Activated CD8-positive, alpha-beta memory T cell treated with anti-CD3 and anti-CD28 coated beads, Interleukin-2, amount 50 U/mL, for 24 hours (primary cell): Measurements from ENCODE around the gene CCSER1.
"Not testable (repeated sequence)": the region's sequence is repeated elsewhere in the genome, so short reads cannot be mapped to it uniquely, and the experiment has no call there.

Source experiments
- DNase-seq: peaks from one replicate; pipeline ENCODE4 v3.0.0-alpha.2; 2020; ENCODE audit errors: extremely low read depth

CCSER1 gene

GRCh38 chr4:91282217-91282616 is 1155.0 kb downstream of the CCSER1 start:
- no peak for DNase-seq

- no peak for DNase-seq
Measured at GRCh38 chr4:91283726-91284230, 1156.6 kb downstream of the CCSER1 start.

DNA sequence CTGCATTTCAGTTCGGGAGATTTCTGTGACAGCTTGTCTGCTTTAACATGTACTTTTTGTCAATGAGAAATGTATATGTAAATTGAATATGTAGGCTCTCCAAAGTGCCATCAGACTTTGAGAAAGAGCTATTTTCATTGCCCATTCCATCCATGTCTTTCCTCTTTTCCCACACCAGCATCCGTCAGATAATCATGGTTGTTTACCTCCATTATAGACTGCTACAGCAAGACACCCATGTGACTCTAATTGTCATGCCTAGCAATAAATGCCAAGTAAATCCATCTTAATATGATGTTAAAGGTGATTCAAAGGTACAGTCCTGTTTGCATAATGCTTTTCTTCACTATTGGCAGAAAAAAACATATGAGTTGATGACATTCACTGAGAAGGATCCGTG is 1157.3 kb downstream of the CCSER1 start:
- DNase-seq: no peak

DNA sequence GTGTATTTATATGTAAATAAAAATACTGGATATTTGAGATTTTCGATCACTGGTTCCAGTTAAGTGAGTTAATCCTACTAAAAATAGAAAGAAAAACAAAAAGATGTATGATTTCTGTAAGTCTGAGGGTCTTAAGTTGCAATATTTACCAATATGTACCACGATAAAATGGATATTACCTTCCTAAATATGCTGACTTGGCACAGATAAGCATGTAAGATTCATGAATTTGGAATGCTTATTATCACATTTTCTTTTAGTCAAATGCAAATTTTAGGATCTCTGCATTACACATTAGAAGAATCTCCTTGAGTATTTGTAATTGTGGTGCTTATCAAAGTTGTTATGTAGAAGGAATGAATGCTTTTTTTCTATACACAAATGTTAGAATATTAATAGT is 1158.3 kb downstream of the CCSER1 start:
- DNase-seq: no peak

DNA sequence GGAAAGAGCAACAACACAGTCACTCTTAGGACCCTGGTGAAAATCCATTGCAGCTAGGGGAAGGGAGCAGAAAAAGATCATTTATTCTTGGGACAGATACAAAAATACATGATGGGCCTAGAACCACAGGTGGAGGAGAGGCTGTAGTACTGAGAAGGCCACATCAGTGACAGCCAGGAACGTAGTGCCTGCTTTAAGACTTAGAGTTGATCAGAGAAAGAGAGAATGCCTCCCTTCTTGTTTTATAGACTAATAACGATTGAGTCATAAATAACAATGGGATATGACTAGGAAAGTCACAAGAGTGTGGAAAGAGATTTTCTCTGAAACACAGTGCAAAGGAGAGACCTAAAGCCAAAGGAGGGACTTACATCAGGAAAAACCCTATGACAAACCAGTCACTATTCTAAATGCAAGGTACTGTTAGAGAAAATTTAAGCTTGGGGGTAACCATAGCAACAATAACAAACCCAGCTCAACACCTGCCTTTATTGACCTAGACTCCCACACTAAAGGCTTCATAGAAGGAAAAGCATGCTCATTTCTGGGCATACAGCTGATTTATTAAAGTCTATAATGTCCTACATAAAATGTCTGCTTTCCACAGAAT is 1161.6 kb downstream of the CCSER1 start:
- no peak for DNase-seq

DNA sequence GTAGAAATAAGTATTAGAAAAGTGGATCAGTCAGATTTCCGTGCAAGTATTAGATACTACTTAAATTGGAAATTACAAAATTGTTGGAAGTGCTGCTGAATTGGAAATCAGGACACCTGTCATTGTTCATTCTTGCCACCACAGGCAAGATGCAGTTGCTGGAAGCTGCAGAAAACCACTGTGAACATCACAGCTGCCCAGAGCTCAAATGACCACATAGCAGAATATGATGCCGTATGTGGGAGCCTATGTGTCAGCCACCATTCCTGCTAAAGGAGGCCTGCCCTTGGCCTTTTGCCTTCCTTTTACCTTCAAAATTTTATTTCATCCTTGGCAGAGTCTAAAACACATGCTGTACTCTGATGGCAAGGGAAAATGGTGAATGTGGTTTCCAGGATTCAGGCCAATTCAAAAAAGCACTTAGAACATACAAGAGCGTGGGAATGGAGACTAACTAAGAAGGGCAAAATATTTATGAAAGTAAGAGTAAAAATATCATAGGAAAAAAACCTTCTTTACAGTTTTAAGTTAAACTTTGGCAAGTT is 1171.0 kb downstream of the CCSER1 start:
- no peak for DNase-seq

DNA sequence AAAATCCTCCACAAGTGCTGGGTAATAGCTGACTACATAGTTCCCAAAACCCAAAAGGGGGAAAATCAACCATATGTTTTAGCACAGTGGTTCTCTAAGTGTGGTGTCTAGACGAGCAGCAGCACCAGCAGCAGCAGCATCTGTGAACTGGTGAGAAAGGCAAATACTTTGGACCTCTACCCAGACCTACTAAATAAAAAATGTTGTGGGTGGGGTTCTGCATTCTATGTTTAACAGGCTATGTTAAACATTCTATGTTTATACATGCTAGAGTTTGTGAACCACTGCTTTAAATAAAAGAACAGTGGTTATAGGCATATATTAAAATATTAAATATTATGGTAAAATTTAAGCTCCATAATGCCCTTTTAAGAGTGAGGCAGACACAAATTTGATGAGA is 1171.6 kb downstream of the CCSER1 start:
- DNase-seq: no peak

DNA sequence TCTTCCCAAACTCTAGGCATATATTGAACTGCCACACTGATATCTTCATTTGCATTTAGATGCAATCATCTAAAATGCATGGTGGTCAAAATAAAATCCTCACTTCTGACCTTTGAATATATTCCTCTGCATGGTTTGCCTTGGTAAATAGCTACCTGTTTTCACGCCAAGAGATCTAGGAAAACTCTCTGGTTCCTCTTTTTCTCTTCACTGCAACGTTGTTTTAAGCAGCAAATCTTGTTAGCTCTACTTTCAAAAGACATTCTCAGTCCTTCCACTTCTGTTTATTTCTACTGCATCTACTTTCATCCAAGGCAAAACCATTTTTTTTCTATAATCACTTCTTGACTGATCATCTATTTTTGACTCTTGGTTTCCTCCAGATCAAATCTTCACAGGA is 1174.9 kb downstream of the CCSER1 start:
- DNase-seq: no peak

- DNase-seq: no peak
Measured at GRCh38 chr4:91304292-91304691, 1177.1 kb downstream of the CCSER1 start.

DNA sequence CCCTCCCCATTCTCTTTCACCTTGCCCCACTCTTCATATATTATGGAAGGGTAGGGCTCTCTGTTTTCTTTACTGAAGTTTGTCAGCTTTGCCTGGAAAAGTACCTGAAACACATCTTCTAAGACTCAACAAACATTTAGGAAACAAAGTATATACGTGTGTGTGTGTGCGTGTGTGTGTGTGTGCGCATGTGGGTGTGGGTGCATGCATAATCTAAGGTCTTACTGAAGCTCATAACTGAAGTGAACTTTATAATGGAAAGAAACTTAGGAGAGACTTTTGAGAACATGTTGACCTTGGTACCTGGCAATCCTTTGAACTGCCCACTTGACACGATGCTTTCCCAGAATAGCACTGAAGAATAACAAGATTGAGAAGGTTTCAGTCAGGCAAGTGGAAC is 1190.2 kb downstream of the CCSER1 start:
- no peak for DNase-seq

GRCh38 chr4:91319556-91320268 is 1192.5 kb downstream of the CCSER1 start:
- no peak for DNase-seq

DNA sequence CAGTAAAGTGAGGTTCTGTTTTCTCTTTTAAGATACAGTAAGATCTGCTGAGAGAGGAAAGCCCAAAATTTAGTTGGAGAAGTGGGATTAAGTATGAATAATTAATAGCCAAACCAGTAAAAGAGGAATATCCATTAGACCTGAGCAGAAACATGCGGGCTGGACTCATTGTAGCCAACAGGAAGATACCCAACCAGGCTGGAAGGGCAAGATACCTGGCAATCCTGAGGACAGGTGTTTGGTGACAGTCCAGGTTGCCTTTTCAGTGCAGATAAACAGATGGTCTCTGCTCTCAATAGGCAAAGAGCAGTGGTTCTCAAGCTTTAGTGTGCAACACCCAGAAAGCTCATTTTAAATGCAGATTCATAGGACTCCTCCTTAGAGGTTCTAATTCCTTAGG is 1195.8 kb downstream of the CCSER1 start:
- no peak for DNase-seq

DNA sequence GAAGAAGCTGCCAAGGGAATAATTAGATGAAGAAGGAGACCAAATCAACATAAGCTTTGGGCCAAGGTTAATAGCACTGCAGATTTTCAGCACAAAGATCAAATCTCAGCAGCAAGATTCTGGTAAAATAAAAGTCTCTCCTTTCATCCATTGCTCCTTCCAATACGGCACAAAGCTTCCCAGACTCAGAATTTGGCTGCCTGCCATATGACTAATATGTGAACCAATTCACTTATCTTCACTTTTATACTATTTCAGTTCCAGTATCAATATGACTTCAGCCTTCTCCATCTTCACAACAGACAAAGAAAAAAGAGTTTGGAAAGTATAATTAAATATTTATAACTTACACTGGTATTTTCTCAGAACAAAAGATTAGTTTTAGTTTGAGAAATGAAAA is 1198.3 kb downstream of the CCSER1 start:
- no peak for DNase-seq

DNA sequence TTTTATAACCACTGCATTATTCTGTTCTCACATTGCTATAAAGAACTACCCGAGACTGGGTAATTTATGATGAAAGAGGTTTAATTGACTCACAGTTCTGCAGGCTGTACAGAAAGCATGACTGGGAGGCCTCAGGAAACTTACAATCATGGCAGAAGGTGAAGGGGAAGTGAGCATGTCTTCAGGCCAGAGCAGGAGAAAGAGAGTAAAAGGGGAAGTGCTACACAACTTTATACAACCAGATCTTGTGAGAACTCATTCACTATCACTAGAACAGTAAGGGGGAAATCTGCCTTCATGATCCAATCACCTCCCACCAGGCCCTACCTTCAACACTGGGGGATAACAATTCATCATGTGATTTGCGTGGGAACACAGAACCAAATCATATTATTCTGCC is 1199.0 kb downstream of the CCSER1 start:
- not testable (repeated sequence) for DNase-seq

DNA sequence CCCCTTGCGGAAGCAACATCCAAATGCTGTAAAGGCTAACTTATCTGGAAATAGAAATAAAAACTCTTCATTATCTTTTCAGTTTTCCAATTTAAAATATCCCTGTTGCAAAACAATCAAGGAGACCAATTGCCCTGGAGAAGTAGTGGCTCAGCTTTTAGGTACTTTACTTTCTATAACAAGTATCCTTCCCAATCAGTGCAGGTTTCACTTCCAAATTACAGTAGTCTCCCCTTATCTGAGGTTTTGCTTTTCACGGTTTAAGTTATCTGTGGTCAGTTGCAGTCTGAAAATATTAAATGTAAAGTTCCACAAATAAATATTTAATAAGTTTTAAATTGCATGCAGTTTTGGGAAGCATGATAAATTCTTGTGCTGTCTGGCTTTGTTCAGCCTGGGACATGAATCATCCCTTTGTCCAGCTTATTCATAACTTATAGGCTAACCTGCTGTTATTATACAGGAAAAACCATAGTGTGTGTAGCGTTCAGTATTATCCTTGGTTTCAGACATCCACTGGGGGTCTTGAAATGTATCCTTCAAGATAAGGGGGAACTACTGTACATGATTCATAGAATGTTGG is 1203.5 kb downstream of the CCSER1 start:
- no peak for DNase-seq

- no peak for DNase-seq
Measured at GRCh38 chr4:91340822-91341221, 1213.6 kb downstream of the CCSER1 start.

- DNase-seq: no peak
Measured at GRCh38 chr4:91345632-91346031, 1218.4 kb downstream of the CCSER1 start.

DNA sequence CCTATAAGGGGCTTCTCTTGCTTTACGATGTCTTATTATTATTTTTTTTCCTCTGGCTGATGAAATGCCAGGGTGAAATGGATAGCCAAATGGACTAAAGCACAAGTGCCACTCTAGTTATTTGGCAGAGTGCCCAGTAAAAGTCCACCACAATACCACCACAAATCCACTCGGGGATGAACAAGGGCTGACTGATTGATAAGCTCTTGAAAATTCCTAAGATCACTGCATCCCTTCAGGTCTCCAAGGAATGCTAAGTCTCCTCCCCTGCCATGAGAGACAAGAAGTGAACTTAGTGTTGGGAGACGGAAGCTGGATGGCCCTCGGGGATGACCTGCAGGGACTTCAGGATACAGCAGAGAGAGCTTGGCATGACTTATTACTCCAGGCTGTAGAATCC is 1229.3 kb downstream of the CCSER1 start:
- DNase-seq: not testable (repeated sequence)

DNA sequence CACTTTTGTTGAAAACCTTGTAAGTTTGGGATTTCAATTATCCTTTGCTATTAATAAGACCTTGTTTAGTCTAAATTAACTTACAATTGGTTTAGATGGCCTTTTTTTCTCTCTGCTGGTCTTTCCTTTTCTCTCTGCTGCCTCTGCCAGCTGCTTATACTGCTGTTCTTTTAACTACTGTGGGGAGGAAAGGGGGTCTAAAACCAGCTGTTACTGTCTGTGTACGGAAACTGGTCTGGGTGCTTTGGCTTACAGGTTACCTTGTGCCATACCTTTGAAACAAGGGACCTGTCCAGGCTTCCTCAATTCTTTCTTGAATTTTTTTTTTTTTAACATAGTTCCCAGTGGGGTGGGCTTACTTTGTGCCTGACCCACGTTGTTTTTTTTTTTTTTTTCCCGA is 1230.8 kb downstream of the CCSER1 start:
- DNase-seq: not testable (repeated sequence)

DNA sequence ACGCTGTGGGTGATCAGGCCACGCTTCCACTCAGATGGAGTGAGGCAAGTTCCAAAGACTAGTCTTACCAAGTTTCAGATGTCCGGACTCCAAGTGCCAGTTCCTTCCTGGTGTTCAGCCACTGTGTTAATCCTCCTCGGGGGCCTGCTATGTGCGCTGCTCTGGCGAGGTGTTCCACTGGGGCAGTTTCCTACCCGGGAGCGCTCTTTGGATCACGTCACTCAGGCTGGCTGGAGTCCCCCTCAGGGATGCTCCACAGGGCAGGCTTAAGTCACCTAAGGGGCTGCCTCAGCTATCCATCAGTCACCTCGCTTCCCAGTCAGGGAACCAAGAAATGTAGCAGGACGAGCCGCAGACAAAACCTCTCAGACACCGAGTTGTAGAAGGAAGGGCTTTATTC is 1231.4 kb downstream of the CCSER1 start:
- DNase-seq: not testable (repeated sequence)

DNA sequence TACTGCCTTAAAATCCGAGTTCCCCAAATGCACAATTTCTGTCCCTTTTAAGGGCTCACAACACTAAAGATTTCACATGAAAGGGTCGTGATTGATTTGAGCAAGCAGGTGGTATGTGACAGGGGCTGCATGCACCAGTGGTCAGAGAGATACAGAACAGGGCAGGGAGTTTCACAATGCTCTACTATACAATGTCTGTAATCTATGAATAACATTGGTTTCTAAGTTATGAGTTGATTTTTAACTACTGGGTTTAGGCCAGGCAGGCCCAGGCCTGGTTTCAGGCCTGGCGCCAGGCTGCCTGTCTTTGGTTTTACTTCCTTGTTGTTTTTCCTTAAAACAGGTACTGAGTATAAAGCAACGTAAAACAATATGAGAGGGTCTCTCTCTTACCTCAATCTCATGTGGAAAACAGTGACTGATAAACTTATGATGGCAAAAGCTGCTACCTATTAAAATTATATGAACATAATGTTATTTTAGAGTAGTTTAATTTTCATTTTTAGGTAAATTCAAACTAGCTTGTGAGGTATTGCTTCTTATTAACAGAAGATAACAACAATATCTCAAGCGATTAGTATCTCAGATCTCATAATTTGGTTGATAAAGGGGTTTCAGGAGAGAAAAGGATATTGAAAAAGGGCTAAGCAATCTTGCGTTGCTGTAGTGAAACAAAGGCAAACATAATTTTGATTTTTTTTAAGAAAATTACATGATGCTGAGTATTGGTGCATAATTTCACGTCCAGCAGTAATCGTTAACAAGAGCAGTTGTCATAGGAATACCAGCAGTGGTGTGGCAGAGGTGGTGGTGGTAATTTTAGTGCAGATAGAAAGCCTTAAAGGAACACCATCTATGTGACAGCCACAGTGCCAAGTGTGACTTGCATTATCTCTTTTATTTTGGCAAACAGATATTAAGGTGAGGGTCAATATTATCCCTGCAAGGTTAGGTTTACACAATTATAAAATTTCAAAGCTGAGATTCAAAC is 1232.1 kb downstream of the CCSER1 start:
- no peak for DNase-seq

GRCh38 chr4:91362125-91362524 is 1234.9 kb downstream of the CCSER1 start:
- DNase-seq: no peak
